ENCODE measurements around the gene GJA1.
"Not testable (repeated sequence)": the region's sequence is repeated elsewhere in the genome, so short reads cannot be mapped to it uniquely, and the experiment has no call there.

The GJA1 gene

DNA sequence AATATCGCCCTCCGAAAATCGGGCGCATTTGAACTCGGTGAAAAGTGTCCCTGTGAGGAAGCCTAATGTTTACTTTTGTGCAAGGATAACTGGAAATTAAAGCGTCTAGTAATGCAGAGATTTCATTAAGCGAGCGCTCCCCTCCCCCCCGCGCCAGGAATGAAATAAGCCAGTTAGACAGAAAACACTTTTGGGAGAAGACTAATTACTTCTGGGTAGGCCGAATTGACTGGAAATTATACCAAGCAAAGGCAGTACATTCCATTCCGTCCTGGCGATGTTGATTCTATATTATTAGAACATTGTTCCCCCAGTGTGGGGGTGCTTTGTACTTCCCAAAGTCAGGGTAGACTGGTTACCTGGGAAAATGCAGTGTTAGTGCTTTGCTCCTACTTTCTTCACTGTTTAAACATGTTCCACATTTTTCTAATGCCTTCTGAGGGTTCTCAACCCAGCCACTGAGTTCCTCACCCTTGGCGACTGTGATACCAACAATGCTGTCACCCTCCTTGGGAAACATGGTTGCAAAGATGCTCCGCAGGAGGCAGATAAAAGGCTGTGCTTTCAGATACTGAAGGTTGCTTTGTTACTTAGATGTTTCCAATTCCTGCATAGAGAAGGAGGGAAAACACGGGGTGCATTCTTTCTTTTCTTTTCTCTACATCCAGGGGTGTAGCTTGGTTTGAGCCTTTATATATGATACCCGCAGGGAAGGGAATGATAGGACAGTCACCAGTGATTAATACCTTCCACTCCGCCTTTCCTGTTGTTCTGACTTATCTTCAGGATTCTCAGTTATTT lies 2.6 kb downstream of the GJA1 start:
- no peak for DNase-seq

DNA sequence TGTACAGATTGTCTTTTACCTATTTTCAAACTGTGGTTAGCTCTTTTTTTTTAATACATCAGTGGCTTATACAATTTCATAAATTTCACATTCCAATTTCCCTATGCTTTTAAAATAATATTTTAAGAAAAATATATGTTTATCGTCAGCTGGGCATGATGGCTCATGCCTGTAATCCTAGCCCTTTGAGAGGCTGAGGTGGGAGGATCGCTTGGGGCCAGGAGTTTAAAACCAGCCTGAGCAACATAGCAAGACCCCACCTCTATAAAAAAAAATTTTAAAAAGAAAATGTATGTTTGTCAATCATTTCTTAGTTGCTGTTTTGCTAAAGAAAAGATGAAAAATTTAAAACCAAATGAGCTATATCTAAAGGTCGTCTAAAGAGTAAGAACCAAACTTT lies 3.4 kb downstream of the GJA1 start:
- no peak for DNase-seq

DNA sequence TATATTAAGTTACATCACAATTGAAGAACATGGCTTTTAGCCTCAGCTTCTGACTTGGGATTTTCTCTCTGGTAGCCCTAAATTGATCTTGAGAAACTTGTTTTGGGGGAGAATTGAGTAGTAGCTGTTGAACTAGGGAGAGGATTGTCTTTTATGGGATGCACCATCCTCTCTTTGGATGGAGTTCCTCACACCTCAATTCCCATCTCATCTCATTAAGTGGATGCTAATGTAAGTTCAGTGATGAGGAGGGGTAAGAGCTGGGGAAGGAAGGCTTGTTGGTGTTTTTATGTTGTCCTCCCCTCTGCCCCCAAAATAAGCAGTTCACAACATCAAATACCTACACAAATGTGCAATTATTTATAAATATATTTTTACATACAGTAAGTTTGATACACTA lies 4.0 kb downstream of the GJA1 start:
- DNase-seq, result no peak

DNA sequence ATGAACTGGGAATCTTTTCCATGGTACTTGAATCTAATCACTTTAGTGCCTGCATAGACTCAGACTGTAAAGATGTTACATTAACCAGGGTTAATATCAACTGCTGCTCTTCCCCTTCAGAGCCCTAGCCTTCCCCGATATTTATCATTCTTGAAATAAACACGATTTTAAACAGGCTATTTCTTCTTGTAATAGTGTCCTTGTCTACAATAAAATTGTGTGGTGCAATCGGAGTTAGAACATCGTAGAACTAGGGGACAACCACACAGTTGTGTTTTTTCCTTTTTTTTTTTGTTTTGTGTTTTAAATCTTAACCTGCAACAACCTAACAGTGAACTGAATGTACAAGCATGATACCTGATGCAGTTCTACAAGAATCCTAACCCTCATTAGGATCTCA lies 4.5 kb downstream of the GJA1 start:
- DNase-seq, result no peak

DNA sequence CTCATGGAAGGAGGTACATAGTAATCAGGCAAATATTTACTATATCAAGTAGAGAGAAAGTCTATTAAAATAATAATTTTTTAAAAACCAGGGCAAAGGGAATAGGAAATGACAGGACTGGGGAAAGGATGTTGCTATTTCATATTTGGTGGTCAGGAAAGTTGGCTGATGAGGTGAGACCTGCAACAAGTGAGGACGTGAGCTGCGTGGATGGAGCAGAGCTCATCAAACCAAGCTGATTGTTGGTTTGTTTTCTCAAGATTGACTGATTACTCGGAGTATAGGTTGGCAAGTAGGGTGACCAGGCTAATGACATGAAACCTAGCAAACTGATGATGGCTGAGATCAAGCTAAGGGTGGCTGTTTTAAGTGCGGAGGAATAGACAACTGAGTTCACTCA lies 6.0 kb downstream of the GJA1 start:
- no peak for DNase-seq

DNA sequence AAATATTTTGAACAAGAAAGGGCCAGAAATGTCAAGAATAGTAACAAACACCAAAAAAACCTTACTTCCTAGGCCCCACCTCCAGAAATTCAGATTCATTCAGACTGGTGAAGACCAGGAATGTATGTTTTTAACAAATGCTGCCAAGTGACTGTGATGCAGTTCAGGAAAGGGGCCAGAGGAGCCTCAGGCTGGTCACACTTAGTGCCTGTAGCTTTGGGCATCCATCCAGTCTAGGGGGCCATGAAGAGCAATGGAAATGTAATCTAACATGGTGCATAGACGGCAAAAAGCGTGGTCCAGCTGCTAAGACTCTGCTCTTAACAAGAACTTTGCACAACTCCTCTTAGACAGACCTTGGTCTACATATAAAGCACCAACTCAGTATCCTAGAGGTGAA lies 7.1 kb downstream of the GJA1 start:
- DNase-seq, result peak in 1 of 3 experiments; percentile 3

DNA sequence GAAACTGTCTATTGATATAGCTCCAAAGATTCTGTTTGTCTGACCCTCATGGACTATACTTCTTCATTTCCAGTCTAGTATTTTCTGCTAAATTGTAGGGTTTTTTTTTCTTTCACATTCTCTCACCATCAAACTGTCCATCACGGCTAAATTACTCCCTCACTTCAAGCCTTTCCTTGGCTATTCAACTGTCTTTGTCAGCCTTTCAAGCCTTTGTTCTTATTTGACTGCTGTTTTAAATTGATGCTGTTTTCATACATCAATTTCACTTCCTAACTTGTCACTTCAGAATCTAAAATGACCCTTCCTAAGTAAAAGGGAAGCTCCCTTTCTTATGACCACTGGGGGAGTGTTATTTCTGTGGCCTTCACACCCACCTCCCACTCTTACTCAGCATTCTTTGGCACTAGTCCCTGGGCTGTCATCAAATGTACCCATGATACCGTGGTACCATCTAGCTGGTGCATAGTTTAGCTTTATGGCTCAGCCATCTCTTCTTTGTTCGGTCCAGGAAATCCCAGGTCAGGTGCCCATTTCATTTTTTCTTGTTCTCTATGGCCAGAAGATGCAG lies 8.6 kb downstream of the GJA1 start:
- peak in 2 of 3 experiments; percentile 4 to 52 for DNase-seq

DNA sequence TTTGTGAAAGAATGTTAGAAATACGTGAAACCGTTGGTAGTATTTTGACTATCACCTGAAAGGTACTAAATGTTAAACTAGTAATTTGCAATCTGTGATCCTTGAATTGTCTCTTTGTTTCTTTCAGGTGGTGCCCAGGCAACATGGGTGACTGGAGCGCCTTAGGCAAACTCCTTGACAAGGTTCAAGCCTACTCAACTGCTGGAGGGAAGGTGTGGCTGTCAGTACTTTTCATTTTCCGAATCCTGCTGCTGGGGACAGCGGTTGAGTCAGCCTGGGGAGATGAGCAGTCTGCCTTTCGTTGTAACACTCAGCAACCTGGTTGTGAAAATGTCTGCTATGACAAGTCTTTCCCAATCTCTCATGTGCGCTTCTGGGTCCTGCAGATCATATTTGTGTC lies 11.3 kb downstream of the GJA1 start:
- DNase-seq, result not testable (repeated sequence)

DNA sequence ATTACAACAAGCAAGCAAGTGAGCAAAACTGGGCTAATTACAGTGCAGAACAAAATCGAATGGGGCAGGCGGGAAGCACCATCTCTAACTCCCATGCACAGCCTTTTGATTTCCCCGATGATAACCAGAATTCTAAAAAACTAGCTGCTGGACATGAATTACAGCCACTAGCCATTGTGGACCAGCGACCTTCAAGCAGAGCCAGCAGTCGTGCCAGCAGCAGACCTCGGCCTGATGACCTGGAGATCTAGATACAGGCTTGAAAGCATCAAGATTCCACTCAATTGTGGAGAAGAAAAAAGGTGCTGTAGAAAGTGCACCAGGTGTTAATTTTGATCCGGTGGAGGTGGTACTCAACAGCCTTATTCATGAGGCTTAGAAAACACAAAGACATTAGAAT lies 12.3 kb downstream of the GJA1 start:
- DNase-seq, result not testable (repeated sequence)

DNA sequence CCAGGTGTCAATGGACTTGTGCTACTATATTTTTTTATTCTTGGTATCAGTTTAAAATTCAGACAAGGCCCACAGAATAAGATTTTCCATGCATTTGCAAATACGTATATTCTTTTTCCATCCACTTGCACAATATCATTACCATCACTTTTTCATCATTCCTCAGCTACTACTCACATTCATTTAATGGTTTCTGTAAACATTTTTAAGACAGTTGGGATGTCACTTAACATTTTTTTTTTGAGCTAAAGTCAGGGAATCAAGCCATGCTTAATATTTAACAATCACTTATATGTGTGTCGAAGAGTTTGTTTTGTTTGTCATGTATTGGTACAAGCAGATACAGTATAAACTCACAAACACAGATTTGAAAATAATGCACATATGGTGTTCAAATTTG lies 13.1 kb downstream of the GJA1 start:
- not testable (repeated sequence) for DNase-seq

DNA sequence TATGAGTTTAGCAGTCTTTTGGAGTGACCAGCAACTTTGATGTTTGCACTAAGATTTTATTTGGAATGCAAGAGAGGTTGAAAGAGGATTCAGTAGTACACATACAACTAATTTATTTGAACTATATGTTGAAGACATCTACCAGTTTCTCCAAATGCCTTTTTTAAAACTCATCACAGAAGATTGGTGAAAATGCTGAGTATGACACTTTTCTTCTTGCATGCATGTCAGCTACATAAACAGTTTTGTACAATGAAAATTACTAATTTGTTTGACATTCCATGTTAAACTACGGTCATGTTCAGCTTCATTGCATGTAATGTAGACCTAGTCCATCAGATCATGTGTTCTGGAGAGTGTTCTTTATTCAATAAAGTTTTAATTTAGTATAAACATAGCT lies 13.9 kb downstream of the GJA1 start:
- no peak for DNase-seq

DNA sequence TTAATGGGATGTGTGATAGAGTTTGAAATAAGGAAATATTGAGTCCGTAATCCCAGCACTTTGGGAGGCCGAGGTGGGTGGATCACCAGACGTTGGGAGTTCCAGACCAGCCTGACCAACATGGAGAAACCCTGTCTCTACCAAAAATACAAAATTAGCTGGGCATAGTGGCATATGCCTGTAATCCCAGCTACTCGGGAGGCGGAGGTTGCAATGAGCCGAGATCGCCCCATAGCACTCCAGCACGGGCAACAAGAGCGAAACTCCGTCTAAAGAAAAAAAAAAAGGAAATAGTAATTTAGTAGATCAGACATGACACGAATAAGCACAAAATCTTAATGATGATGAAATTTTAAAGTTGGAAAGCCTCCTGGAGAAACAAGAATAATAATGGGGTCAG lies 14.8 kb downstream of the GJA1 start:
- no peak for DNase-seq

DNA sequence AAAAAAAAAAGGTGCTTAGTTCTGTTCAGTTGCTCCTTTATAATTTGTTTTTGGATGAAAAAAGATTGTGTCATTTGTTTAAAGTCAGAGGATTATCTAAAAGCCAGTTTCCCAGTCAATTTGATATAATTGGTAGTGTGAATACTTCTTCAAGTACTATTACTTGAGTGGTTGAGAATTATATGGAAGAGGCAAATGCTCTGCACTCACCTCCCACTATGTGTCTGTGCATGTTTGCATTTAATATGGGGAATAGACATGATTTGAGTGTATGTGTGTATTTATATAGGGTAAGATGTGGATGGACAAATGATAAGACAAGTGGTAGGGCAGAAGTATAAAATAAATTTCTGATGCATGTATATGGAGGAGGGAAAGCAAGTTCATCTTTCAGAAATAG lies 15.8 kb downstream of the GJA1 start:
- no peak for DNase-seq

DNA sequence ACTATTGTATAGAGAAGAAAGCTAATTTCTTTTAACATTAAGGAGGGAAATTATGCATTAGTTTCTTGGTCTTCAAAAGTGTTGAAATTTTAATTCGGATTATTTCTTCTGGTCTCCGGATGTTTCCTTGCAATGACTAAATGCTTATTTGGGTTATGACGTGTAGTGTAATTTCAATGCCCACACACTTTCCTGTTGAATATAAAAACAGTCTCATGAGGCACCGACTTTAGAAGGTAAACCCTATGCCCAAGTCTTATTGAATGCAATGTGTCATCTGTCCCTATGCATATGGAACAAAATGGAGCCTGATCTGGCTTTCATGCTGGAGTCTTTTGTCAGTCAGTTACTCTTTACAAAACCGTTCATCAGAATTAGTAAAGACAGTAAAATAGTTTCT lies 17.7 kb downstream of the GJA1 start:
- no peak for DNase-seq

DNA sequence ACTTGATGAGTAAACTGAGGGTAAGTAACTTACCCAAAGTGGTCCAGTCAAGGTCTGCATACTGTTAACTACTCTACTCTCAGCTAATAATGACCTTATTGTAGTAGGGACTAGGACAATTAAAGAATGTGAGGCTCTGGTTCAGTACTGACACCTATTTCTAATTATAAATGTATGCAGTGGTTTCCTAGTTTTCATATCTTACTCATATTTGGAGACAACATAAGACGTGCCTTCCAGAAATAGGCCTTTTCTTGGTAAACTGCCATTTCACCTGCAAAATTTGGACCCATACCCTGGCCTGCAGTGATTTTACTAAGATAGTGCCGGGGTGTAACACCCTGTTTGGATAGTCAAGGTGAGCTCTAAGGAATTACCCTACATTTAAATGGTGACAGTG lies 24.7 kb downstream of the GJA1 start:
- no peak for DNase-seq

DNA sequence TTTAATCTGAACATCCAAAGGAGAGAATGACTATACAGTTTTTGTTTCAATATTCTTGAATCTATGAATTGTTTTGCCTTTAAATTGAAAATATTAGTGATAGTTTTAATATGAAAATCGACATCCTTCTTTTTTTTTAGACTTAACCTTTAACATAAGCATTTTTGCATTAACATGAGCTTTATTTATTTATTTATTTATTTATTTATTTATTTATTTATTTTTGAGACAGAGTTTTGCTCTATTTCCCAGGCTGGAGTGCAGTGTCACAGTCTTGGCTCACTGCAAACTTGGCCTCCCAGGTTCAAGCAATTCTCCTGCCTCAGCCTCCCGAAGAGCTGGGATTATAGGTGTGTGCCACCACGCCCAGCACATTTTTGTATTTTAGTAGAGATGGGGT lies 27.6 kb downstream of the GJA1 start:
- DNase-seq, result no peak

DNA sequence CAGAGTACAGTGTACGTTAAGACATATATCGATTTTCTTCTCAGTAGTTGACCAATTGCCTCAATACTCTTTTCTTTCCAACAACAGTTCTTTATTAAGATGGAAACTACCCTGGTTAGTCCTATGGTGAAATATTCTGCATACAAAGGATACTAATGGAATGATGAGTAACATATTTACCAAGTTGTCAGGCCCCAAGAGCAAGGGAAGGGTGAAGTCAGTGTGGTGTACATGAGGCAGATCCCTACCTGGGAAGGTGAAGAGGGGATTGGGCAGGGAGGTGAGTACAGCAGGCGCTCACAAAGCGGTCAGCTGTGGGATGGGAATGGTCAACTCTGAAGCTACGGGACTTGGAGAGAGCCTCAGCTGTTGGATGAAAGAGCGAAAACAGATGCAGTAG lies 29.7 kb downstream of the GJA1 start:
- DNase-seq, result no peak

DNA sequence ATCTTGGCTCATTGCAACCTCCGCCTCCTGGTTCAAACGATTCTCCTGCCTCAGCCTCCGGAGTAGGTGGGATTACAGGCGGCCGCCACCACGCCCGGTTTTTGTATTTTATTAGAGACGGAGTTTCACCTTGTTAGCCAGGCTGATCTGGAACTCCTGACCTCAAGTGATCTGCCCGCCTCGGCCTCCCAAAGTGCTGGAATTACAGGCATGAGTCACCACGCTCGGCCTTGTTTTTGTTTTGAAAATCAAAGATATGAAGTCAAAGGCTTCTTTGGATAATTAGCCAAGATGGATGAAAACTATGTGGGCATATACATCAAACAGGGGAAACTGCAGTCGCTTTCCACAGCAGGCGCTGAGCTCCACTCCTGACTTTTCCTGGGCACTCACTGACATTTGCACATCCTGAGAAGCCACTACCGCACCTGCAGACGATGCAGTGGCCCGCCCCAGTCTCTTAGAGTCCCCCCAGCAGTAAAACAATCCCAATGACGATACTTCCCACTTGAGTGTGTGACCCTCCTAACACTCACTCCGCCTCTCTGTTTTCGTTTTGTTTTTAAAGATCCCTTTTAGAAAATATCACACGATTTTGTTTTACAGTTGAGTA lies 44.1 kb downstream of the GJA1 start:
- no peak for DNase-seq

DNA sequence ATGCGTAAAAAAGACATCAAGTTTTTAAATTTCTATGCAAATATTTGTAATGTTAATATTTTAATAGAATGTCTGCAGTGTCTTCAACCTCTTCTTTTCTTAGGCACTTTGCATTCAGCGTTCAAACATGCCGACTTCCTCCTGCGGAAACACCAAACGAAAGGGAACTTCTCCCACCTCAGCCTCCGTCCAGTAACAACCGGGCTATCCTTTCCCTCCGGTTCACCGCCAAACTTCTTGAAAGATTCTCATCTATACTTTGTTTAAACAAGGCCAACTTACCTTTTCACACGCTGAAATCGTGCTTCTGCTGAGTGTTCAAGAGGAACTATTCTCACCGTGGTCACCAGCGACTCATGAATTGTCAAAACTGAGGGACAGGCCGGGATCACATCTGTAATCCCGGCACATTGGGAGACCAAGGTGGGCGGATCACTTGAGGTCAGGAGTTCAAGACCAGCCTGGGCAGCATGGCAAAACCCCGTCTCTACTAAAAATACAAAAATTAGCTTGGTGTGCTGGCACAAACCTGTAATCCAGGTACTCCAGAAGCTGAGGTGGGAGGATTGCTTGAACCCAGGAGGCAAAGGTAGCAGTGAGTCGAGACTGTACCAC lies 44.8 kb downstream of the GJA1 start:
- DNase-seq, result no peak

DNA sequence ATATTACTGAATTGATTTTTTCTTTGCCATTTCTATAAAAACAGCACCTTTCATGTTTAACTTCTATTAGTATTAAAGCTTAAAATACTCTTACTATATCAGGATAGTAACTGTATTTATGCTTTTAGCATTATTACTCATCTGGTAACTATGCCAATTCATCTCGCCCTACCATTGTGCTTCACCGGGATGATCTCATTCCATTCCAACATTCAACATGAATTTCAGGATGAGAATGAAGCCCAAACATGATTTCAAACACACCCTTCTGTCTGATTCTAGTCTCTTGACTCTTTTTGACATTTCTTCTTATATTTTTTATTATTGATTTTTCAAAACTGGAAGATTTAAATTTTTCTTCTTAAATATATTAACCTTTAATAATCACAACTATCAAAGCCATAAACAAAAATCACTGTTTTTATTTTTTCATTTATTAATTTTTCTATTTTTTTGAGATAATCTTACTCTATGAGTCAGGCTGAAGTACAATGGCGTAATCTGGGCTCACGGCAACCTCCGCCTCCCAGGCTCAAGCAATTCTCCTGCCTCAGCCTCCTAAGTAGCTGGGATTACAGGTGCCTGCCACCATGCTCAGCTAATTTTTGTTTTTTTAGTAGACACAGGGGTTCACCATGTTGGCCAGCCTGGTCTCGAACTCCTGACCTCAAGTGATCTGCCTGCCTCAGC lies 46.7 kb downstream of the GJA1 start:
- no peak for DNase-seq

DNA sequence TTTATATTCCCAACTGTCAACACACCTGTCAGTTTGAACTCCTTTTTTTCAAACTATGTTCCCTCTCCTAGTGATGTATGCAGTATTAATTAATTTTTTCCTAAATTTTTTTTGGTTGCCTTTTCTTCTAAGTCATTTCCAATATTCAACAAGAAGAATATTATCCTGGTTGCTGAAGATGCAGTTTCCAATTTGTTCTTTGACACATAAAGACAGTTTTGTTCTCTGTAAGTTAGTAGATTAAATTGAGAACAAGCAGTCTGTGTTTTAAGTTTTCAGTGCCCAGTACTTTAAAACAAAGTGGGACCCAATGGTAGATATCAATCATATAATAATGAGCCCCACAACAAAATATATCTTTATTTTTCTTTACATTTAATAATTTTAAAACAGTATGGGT lies 47.3 kb downstream of the GJA1 start:
- DNase-seq, result no peak

DNA sequence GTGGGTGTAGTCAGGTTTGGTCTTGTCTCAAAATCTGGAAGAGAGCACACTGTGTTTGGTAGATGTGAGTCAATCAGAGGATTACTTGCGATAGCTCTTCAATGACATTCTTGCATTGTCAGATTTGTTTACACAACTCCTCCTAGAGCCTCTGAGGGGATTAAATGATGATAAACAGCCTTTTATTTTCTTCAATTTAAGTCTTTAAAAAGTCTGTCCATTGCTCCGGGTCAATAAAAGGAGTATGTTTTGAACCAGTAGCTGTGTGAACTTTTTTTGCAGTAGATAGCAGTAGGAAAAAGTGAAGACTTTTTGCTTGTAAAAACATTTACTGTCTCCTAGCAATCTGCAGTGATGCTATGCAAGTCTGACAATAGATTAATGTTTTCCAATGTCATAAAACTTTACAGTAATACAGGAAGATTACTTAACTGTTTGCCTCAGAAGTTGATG lies 49.9 kb downstream of the GJA1 start:
- DNase-seq, result peak in 1 of 3 experiments; percentile 58

DNA sequence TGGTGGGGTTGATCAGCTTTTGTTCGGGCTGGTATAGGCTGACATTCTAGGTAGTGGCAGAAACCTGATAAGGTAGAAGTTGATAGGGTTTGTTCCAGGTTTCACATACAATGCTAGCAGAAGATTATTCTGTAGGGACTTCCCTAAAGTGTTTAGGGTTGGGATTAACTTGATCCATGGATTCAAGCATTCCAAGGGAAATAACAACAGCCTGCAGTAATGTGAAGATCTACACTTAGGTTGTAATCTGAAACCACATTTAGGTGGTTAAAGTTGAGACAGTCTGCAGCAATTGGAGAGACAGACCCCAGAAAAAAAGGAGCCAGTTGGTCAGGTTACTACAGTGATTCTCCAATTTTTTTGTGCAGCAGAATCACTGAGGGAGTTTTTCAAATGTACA lies 56.1 kb downstream of the GJA1 start:
- no peak for DNase-seq
